Astrocyte of the cerebellum (primary cell): Measurements from ENCODE around the gene PRICKLE3.

Experiments used
- DNase-seq: peaks from one replicate; pipeline ENCODE4 v3.0.0-alpha.2; 2011; ENCODE audit warnings: low read depth
- H3K4me3 ChIP-seq: 2 replicates; pipeline ENCODE4 v1.5.1; 2011; ENCODE audit warnings: mild to moderate bottlenecking, low read depth, low read length, moderate library complexity
- in situ Hi-C: cut with HindIII; loops from 2 replicates; pipeline ENCODE4 v1.10.0; 2017; ENCODE audit warnings: low sequenced_read_pairs
- TF ChIP-seq, protein P1 (sequence below): IDR thresholded peaks from 2 replicates; pipeline ENCODE4 v1.5.1; 2012; ENCODE audit warnings: low read length, low read depth, moderate library complexity, mild to moderate bottlenecking; ENCODE audit errors: missing control alignments

PRICKLE3 gene

GRCh38 chrX:49172280-49172780 is 13.8 kb downstream of the PRICKLE3 start:
- H3K4me3 ChIP-seq = peak overlapping the region; percentile 59
- DNase-seq = no peak
- TF ChIP-seq, protein P1, sequence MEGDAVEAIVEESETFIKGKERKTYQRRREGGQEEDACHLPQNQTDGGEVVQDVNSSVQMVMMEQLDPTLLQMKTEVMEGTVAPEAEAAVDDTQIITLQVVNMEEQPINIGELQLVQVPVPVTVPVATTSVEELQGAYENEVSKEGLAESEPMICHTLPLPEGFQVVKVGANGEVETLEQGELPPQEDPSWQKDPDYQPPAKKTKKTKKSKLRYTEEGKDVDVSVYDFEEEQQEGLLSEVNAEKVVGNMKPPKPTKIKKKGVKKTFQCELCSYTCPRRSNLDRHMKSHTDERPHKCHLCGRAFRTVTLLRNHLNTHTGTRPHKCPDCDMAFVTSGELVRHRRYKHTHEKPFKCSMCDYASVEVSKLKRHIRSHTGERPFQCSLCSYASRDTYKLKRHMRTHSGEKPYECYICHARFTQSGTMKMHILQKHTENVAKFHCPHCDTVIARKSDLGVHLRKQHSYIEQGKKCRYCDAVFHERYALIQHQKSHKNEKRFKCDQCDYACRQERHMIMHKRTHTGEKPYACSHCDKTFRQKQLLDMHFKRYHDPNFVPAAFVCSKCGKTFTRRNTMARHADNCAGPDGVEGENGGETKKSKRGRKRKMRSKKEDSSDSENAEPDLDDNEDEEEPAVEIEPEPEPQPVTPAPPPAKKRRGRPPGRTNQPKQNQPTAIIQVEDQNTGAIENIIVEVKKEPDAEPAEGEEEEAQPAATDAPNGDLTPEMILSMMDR = no peak
- in situ Hi-C loops = no loop called here

- in situ Hi-C loops = no loop called here
- H3K4me3 ChIP-seq = peak within 1 kb of the TSS; percentile 59
- TF ChIP-seq, protein P1 = no peak
- DNase-seq = no peak
Measured at GRCh38 chrX:49171752-49172279, 14.4 kb downstream of the PRICKLE3 start, which contains the start of gene PLP2. TSS of gene PLP2 (plus strand) at chrX:49171898. CDS start at chrX:49172001, 103 bp downstream.

DNA sequence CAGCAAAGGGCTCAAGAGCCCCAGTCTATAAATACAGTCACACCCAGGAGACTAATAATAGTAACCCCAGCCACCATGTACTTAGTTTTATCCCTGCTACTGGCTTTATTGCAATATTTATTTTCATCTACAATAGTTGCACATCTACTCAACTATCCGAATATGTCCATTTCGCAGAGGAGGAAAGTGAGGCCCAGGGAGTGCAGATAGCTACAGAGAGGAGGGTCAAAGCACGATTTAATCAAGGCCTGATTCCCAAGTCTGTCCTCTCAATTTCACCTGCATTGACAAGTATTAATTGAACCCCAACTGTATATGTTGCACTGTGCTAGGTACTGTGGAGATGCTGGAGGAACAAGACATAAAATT is 18.4 kb downstream of the PRICKLE3 start:
- in situ Hi-C loops = no loop called here
- DNase-seq = no peak
- H3K4me3 ChIP-seq = peak overlapping the region; percentile 36
- TF ChIP-seq, protein P1 = no peak

GRCh38 chrX:49166914-49167739 is 19.0 kb downstream of the PRICKLE3 start:
- in situ Hi-C loops = no loop called here
- peak; percentile 54 for DNase-seq
- TF ChIP-seq, protein P1 = no peak
- H3K4me3 ChIP-seq = peak overlapping the region; percentile 36

- in situ Hi-C loops = no loop called here
- TF ChIP-seq, protein P1 = no peak
- peak overlapping the region; percentile 36 for H3K4me3 ChIP-seq
- peak; percentile 28 for DNase-seq
Measured at GRCh38 chrX:49165901-49166881, 20.0 kb downstream of the PRICKLE3 start.
